A673 (cell line): ENCODE data around the gene PRKAA2.

ENCODE experiments used
- EZH2 ChIP-seq: fragments of 200-600 bp; sonication (generic); IDR thresholded peaks from 2 replicates; pipeline ENCODE4 v1.6.1; 2017; ENCODE audit warnings: borderline replicate concordance, low read depth, mild to moderate bottlenecking, mixed read lengths, antibody characterized with exemption, low read length; ENCODE audit not compliant: poor library complexity, severe bottlenecking
- TF ChIP-seq, protein P1 (sequence below): fragments of 300-800, 200-600 bp; sonication (generic); conservative IDR thresholded peaks from 2 replicates; pipeline ENCODE4 v1.5.1; 2017; ENCODE audit warnings: low read depth, mild to moderate bottlenecking, antibody characterized with exemption, low read length, moderate library complexity, mixed read lengths

DNA sequence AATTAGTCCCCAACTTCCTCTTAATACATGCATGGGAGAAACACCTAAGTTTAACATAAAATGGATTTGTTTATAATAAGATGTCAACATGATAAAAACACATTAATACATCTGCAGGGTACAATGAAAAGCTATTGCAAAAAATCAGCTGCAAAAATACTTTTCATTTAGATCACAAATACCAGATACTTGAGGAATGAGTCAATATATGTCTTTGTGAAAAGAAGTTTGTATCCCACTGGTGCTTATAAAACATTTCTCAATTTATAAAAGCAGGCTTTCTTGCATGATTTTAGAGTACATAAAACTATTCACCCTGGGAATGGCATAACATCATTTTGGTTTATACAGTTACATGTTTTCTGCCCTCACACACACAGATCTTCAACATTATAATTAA, 18.6 kb upstream of the PRKAA2 start:
- TF ChIP-seq EZH2, result no peak
- TF ChIP-seq, protein P1, sequence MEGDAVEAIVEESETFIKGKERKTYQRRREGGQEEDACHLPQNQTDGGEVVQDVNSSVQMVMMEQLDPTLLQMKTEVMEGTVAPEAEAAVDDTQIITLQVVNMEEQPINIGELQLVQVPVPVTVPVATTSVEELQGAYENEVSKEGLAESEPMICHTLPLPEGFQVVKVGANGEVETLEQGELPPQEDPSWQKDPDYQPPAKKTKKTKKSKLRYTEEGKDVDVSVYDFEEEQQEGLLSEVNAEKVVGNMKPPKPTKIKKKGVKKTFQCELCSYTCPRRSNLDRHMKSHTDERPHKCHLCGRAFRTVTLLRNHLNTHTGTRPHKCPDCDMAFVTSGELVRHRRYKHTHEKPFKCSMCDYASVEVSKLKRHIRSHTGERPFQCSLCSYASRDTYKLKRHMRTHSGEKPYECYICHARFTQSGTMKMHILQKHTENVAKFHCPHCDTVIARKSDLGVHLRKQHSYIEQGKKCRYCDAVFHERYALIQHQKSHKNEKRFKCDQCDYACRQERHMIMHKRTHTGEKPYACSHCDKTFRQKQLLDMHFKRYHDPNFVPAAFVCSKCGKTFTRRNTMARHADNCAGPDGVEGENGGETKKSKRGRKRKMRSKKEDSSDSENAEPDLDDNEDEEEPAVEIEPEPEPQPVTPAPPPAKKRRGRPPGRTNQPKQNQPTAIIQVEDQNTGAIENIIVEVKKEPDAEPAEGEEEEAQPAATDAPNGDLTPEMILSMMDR, result no peak
